Mammary epithelial cell (primary cell): Measurements from ENCODE around the gene FREM2.
A peak's percentile ranks its signal among the peaks of the same experiment; 100 is the strongest.

ENCODE experiments used
- EZH2 ChIP-seq: IDR thresholded peaks from 2 replicates; pipeline ENCODE4 v1.6.1; 2012; ENCODE audit warnings: low read length, inconsistent platforms, borderline replicate concordance
- TF ChIP-seq, protein P1 (sequence below), 2 donors: IDR thresholded peaks in 1 of 2; conservative IDR thresholded peaks in 1 of 2; 2 replicates each; pipeline ENCODE4 v1.5.1; 2011 to 2012; ENCODE audit warnings: inconsistent platforms in 2 of 2, low read length in 2 of 2, mild to moderate bottlenecking in 2 of 2, control low read depth in 1 of 2, low read depth in 1 of 2; ENCODE audit not compliant: insufficient read depth in 1 of 2; ENCODE audit errors: extremely low read depth in 1 of 2

DNA sequence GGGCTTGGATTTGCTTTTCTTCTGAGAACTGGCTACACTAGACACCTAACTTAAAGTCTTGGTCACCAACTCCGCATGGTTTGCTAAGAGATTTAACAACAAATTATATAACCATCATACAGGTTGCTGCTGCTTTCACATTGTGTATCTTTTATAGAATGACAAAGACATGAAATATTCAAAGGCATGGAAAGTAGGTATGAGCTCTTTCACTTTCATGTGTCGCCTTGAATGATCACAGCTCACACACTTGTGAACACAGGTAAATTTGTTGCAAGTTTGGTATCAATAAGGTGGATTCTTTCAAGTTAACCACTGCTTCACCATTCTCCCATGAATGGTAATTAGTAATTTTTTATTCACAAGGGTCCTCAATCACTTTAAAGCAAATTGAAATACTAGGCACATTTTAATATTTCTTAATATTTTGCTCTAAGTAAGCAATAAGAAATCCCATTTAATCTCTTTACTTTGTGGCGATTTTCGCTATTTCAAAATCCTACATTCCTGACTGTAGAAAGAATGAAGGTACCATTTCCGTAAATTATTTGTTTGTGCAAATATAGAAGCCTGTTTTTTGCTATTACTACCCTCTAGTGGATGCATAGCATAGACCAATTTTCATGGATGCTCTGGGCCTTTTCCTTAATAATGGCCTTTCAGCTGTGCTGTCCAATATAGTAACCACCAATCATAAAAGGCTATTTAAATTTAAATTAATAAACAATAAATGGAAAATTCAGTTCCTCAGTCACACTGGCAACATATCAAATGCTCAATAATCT, 45.5 kb upstream of the FREM2 start:
- TF ChIP-seq, protein P1, sequence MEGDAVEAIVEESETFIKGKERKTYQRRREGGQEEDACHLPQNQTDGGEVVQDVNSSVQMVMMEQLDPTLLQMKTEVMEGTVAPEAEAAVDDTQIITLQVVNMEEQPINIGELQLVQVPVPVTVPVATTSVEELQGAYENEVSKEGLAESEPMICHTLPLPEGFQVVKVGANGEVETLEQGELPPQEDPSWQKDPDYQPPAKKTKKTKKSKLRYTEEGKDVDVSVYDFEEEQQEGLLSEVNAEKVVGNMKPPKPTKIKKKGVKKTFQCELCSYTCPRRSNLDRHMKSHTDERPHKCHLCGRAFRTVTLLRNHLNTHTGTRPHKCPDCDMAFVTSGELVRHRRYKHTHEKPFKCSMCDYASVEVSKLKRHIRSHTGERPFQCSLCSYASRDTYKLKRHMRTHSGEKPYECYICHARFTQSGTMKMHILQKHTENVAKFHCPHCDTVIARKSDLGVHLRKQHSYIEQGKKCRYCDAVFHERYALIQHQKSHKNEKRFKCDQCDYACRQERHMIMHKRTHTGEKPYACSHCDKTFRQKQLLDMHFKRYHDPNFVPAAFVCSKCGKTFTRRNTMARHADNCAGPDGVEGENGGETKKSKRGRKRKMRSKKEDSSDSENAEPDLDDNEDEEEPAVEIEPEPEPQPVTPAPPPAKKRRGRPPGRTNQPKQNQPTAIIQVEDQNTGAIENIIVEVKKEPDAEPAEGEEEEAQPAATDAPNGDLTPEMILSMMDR (conservative IDR thresholded peaks at IDR 0.05 in 1 of 2, IDR thresholded peaks at IDR 0.05 in 1 of 2; ENCODE audit: extremely low read depth in 1 of 2, insufficient read depth in 1 of 2, low read depth in 1 of 2, low read length in 2 of 2) = peak; percentile 33 to 51
- no peak for TF ChIP-seq EZH2
